Cardiac fibroblast (primary cell): ENCODE results near the gene TRIM38.

ENCODE experiments used
- DNase-seq, 2 donors: peaks; one replicate each; pipeline versions ENCODE4 v3.0.0 to v3.0.0-alpha.2; 2010; ENCODE audit warnings: low read depth in 2 of 2
- H3K4me3 ChIP-seq, 2 donors: replicated peaks in 1 of 2; 1 replicate in 1 of 2; 2 replicates in 1 of 2; pipeline ENCODE4 v1.5.1; 2011; ENCODE audit warnings: low read depth in 2 of 2, low read length in 2 of 2, mild to moderate bottlenecking in 2 of 2, moderate library complexity in 1 of 2
- TF ChIP-seq, protein P1 (sequence below): IDR thresholded peaks from one replicate; pipeline ENCODE4 v1.5.1; 2011; ENCODE audit warnings: low read depth, mild to moderate bottlenecking, low read length, inconsistent platforms

TRIM38 gene

DNA sequence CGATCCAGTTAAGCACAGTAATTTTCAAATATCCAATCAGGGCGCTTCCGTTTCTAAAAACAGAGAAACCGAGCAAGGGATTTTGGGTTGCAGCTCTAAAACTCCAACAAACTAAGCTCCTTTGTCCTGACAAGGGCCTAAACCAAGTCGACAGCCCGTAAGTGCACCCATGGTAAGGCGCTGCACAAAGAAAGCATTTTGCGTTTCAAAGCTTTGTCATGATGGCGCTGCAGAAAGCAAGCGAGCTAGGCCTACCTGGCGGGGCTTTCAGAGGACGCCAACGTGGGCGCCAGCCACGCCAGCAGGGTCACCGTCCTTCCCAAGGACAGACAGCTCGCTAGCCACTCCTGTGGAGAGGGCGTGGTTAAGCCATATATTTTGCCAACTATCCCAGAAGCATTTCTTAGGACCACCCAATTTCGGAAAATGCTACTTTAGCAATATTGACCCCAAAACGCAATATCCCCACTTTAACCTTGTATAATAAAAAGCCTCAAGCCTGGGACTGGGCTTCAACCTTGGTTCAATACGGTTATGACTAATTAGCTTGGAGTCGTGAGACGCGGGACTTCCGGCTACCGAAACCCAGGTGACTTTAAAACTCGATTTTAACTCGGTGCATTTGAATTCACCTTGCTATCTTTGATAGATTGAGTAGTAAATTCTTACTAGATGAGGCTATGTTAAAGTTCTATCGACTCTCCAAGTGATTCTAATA is 53.8 kb downstream of the TRIM38 start:
- TF ChIP-seq, protein P1, sequence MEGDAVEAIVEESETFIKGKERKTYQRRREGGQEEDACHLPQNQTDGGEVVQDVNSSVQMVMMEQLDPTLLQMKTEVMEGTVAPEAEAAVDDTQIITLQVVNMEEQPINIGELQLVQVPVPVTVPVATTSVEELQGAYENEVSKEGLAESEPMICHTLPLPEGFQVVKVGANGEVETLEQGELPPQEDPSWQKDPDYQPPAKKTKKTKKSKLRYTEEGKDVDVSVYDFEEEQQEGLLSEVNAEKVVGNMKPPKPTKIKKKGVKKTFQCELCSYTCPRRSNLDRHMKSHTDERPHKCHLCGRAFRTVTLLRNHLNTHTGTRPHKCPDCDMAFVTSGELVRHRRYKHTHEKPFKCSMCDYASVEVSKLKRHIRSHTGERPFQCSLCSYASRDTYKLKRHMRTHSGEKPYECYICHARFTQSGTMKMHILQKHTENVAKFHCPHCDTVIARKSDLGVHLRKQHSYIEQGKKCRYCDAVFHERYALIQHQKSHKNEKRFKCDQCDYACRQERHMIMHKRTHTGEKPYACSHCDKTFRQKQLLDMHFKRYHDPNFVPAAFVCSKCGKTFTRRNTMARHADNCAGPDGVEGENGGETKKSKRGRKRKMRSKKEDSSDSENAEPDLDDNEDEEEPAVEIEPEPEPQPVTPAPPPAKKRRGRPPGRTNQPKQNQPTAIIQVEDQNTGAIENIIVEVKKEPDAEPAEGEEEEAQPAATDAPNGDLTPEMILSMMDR: no peak
- DNase-seq: peak; percentile 18 to 23
- H3K4me3 ChIP-seq: peak overlapping the region in 1 of 2 donors; percentile 54

DNA sequence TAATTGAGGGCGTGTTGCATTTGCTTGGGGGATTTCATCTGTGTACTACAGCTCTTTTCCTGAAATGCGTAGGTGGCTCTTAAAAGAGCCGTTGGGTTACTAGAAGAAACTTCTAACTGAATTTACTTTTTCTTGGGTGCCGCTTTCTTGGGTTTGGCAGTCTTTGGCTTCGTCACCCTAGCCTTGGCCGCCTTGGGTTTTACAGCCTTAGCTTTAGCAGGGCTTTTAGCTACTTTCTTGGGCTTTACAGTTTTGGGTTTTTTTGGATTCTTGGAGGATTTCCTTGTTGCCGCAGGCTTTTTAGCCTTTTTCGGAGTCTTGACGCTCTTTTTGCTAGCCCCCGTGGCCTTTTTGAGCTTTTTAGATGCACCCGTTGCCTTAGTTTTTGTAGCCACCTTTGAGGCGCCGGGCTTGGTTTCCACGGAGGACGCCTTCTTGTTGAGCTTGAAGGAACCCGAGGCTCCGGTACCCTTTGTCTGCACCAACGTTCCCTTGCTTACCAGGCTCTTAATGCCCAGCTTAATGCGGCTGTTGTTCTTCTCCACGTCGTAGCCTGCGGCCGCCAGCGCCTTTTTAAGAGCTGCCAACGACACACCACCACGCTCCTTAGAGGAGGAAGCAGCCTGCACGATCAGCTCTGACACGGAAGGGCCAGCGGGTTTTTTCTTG is 54.5 kb downstream of the TRIM38 start:
- peak overlapping the region; percentile 22 to 54 for H3K4me3 ChIP-seq
- DNase-seq: peak; percentile 21 to 25
- TF ChIP-seq, protein P1: no peak

DNA sequence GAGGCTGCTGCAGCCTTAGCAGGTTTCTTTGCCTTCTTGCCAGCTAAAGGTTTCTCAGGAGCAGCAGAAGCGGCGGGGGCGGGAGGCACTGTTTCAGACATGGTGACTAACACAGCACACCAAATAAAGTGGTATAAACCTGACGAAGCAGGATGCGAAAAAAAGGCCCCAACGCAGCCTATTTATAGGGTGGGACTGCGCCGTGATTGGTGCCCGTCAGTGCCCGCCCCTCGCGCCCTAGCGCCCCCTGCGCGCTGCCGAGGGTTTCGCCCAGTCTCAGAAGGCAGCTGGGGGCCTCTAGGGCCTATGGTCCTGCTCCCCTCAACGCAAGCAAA is 55.0 kb downstream of the TRIM38 start:
- peak overlapping the region; percentile 22 to 54 for H3K4me3 ChIP-seq
- TF ChIP-seq, protein P1: peak; percentile 63
- peak; percentile 87 to 94 for DNase-seq

DNA sequence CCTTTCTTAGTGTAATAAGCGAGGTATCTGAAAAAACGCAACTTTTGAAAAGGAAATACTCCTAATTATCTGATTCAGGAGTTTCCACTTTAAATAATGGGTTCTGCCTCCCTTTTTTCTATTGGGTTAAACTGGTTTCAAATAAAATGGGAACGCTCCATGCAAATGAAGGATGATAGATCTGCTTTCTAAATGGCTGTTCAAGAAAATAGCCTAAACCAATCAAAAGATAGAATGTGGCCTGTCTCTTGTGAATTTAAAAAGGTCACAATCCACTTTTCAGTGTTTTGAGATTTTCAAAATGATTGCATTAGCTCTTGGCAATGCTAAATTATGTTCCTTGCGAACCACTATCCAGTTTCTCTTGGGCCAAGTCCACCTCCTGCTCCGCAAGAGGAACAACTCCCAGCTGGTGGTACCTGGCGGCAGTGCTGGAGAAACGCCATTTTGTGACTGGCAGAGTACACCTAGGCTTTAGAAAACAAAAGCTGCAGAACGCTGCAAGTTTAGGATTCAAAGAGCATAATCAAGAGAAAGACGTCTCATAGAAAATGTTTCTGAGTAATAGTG is 56.7 kb downstream of the TRIM38 start:
- TF ChIP-seq, protein P1: no peak
- no peak overlapping the region for H3K4me3 ChIP-seq
- DNase-seq: no peak

DNA sequence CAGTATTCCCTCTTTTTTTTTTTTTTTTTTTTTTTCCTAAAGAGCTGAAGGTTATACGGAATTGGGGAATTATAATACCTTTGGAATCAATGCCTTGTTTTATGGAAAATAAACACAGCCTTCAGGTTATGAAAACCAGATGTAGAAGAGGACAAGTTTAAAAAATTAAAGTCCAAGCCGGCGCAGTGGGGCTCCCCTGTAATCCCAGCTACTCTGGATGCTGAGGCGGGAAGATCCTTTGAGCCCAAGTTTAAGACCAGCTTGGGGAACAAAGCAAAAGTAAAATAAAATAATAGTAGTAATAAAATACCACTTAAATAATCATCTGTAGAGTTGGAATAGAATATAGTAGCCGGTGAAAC is 57.3 kb downstream of the TRIM38 start:
- H3K4me3 ChIP-seq: peak overlapping the region; percentile 12 to 72
- DNase-seq: no peak
- TF ChIP-seq, protein P1: no peak

DNA sequence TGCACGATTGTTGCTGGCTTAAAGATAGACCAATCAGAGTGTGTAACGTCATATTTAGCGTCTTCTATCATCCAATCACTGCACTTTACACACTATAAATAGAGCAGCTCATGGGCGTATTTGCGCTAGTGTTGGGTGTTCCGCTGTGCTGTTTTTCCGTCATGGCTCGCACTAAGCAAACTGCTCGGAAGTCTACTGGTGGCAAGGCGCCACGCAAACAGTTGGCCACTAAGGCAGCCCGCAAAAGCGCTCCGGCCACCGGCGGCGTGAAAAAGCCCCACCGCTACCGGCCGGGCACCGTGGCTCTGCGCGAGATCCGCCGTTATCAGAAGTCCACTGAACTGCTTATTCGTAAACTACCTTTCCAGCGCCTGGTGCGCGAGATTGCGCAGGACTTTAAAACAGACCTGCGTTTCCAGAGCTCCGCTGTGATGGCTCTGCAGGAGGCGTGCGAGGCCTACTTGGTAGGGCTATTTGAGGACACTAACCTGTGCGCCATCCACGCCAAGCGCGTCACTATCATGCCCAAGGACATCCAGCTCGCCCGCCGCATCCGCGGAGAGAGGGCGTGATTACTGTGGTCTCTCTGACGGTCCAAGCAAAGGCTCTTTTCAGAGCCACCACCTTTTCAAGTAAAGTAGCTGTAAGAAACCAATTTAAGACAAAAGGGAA is 57.9 kb downstream of the TRIM38 start:
- TF ChIP-seq, protein P1: no peak
- peak; percentile 96 for DNase-seq
- H3K4me3 ChIP-seq: peak overlapping the region; percentile 70 to 72
